ENCODE measurements around the gene STK32A. TPM values are rescaled to one million over a fixed set of nuclear protein-coding genes. Genes with fewer than 3 reads are reported as not detected.

STK32A gene
- total and polyA plus RNA-seq, 2 experiments from 2014 or later = 2.4 to 2.8 TPM

DNA sequence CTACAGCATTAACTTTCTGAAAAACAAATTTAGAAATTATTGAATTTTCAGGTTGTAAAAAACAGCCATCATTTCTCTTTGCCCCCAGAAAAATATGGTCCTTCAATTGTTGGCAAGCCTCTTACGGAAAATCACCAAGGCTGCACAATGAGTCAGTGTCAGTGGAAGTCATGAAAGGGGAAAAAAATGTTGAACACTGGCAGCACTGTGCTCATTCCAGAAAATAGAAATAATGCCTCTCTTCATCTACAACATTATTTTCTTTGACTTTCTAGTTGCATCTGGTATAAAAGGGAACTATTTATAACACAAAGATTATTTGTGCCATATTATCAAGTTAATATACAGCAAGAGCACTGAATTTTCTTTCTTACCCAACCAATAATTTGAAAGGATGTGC, 26.7 kb upstream of the STK32A start:
- DNase-seq (ENCODE audit: low spot score) (no peak), ATAC-seq (no peak)
- Mint-ChIP-seq H3K9me3 (0 out of 3 replicates have a peak, but pooled peaks cover 5% of the 10 kb centered on the region), H3K27me3 (ENCODE audit: insufficient read depth, low read depth, poor library complexity) (no peaks in the 10 kb centered on the region), H3K4me1 (no peaks in the 10 kb centered on the region), H3K36me3 (ENCODE audit: low read depth) (no peaks in the 10 kb centered on the region), H3K4me3 (no peak overlapping the region), H3K27ac (no peak overlapping the region)
- no peak overlapping the region for H3K4me2 ChIP-seq
- H3K27ac ChIP-seq (ENCODE audit: low read depth) = no peak overlapping the region
- no peak overlapping the region for H3K4me3 ChIP-seq
- no peaks in the 10 kb centered on the region for H3K4me1 ChIP-seq (ENCODE audit: insufficient read depth)
- no peak overlapping the region for H2AFZ ChIP-seq
- TF ChIP-seq, protein P1, sequence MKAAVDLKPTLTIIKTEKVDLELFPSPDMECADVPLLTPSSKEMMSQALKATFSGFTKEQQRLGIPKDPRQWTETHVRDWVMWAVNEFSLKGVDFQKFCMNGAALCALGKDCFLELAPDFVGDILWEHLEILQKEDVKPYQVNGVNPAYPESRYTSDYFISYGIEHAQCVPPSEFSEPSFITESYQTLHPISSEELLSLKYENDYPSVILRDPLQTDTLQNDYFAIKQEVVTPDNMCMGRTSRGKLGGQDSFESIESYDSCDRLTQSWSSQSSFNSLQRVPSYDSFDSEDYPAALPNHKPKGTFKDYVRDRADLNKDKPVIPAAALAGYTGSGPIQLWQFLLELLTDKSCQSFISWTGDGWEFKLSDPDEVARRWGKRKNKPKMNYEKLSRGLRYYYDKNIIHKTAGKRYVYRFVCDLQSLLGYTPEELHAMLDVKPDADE (IDR thresholded peaks at IDR 0.05) = no peak
- TF ChIP-seq EZH2 (IDR thresholded peaks at IDR 0.05; ENCODE audit: low read depth, unreplicated experiment) (no peak), ZNF331 (CRISPR knock-in tag; IDR thresholded peaks at IDR 0.05; ENCODE audit: low read depth) (no peak), ZNF462 (CRISPR knock-in tag; IDR thresholded peaks at IDR 0.05) (no peak)
- H4K20me1 ChIP-seq (replicated peaks; ENCODE audit: insufficient read depth) = no peaks in the 10 kb centered on the region
- no peaks in the 10 kb centered on the region for H3F3A ChIP-seq (replicated peaks; ENCODE audit: low read depth)
- no peaks in the 10 kb centered on the region for H3K79me2 ChIP-seq (replicated peaks; ENCODE audit: insufficient read depth)
- no peaks in the 10 kb centered on the region for H3K27me3 ChIP-seq (ENCODE audit: insufficient read depth)
- no peaks in the 10 kb centered on the region for H3K36me3 ChIP-seq (ENCODE audit: insufficient read depth)
- H3K9me2 ChIP-seq (ENCODE audit: insufficient read depth) = no peaks in the 10 kb centered on the region
